ENCODE measurements around the gene SBNO1. TPM values are rescaled to one million over a fixed set of nuclear protein-coding genes. Genes with fewer than 3 reads are reported as not detected.
"Not testable (repeated sequence)": the region's sequence is repeated elsewhere in the genome, so short reads cannot be mapped to it uniquely, and the experiment has no call there.

The SBNO1 gene
- total and polyA plus RNA-seq, 2 donors (not counting 1 experiment from before 2014, with no cell fraction given), result 5.9 to 47.5 TPM

DNA sequence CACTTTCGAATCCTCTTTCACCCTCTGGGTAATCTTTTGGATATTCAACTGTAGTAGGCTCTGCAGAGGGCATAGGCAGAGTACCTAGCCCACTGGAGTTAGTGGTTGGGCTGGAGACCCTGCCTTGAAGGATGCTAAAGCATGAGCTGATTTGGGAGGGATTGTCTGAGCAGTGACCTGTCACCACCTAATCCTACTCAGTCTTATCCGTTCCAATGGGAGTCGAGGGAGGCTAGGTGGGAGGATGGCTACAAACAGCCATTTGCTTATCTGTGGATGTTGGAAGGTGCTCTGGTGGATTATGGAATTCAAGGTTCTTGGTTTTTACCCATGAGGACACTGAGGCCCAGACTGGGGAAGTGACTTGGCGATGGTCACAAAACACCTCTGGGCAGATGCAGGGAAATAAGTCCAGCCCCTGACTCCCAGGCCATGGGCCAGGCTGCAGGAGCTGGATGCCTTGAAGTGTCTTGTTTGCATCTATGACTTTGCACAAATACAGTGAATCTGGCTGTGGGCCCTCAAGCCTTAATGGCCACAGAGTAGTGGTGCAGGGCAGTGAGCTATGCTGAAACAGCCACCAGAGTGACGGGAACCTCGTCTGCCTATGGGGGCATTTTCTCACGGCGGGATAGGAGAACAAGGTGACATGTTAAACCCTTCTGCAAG, 23.0 kb upstream of the SBNO1 start:
- H3K4me3 ChIP-seq (ENCODE audit: control extremely low read depth in 1 of 5, extremely low read depth in 1 of 5, insufficient read depth in 1 of 5, low read depth in 2 of 5, low read length in 4 of 5), result peak overlapping the region; percentile 60 to 78 (median 63)
- WGBS (ENCODE audit: insufficient coverage), result 94% methylated on average over 1 of the region's 8 CpGs
- peaks cover 22 to 37% of the 10 kb centered on the region in 2 donors for H3K4me1 ChIP-seq (ENCODE audit: control insufficient read depth in 2 of 2, insufficient read depth in 2 of 2, low read length in 2 of 2)
- Mint-ChIP-seq H3K4me3 (peak overlapping the region; percentile 91), H3K27me3 (no peaks in the 10 kb centered on the region), H3K9me3 (ENCODE audit: insufficient read depth) (no peaks in the 10 kb centered on the region), H3K27ac (peak overlapping the region; percentile 93), H3K4me1 (peaks cover 38% of the 10 kb centered on the region)
- H3K4me2 ChIP-seq (replicated peaks; ENCODE audit: low read depth, low read length, poor library complexity, severe bottlenecking), result peak overlapping the region; percentile 84
- peaks cover 41% of the 10 kb centered on the region for H3K79me2 ChIP-seq (ENCODE audit: control insufficient read depth, insufficient read depth, low read length)
- peak overlapping the region; percentile 74 to 80 for H3K27ac ChIP-seq (ENCODE audit: low read length in 2 of 2)
- H2AFZ ChIP-seq (ENCODE audit: insufficient read depth, low read depth, low read length, poor library complexity, severe bottlenecking), result peak overlapping the region; percentile 87
- TF ChIP-seq, protein P1, sequence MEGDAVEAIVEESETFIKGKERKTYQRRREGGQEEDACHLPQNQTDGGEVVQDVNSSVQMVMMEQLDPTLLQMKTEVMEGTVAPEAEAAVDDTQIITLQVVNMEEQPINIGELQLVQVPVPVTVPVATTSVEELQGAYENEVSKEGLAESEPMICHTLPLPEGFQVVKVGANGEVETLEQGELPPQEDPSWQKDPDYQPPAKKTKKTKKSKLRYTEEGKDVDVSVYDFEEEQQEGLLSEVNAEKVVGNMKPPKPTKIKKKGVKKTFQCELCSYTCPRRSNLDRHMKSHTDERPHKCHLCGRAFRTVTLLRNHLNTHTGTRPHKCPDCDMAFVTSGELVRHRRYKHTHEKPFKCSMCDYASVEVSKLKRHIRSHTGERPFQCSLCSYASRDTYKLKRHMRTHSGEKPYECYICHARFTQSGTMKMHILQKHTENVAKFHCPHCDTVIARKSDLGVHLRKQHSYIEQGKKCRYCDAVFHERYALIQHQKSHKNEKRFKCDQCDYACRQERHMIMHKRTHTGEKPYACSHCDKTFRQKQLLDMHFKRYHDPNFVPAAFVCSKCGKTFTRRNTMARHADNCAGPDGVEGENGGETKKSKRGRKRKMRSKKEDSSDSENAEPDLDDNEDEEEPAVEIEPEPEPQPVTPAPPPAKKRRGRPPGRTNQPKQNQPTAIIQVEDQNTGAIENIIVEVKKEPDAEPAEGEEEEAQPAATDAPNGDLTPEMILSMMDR (IDR thresholded peaks at IDR 0.05), result no peak
- TF ChIP-seq EZH2 (IDR thresholded peaks at IDR 0.05; ENCODE audit: borderline replicate concordance, insufficient read depth, low read depth, low read length, poor library complexity, severe bottlenecking), result no peak
- ChIA-PET CTCF (interaction anchor here (0.6 to 1.9 kb wide), 5 partner anchors 21 to 1532 kb away, joined by 3 to 17 read pairs (median 4); partner anchors contain the start of gene SBNO1), POLR2A (interaction anchor here (0.9 to 3.1 kb wide), 3 partner anchors 23 to 552 kb away, joined by 3 to 14 read pairs (median 4); partner anchors contain the start of genes HIP1R, SBNO1 and SNRNP35)
- DNase-seq, result no peak
- no peaks in the 10 kb centered on the region for H3K27me3 ChIP-seq (replicated peaks in 1 of 4; ENCODE audit: control extremely low read depth in 1 of 4, control insufficient read depth in 3 of 4, insufficient read depth in 4 of 4, low read length in 3 of 4)
- peak overlapping the region; percentile 77 for H3K9ac ChIP-seq (ENCODE audit: low read length)
- ATAC-seq (ENCODE audit: low read depth), result no peak
- intact Hi-C loops (cut with micrococcal nuclease), result loop anchor here (1.0 to 5.0 kb wide), 4 partner anchors 22 to 215 kb away; partner anchors contain the start of gene DDX55
- H3K9me3 ChIP-seq (ENCODE audit: control extremely low read depth in 1 of 3, control insufficient read depth in 2 of 3, insufficient read depth in 1 of 3, low read length in 2 of 3), result no peaks in the 10 kb centered on the region
- H3K36me3 ChIP-seq (replicated peaks in 1 of 2; ENCODE audit: control extremely low read depth in 1 of 2, control insufficient read depth in 1 of 2, extremely low read depth in 1 of 2, insufficient read depth in 2 of 2, low read length in 1 of 2), result peaks cover 3 to 16% of the 10 kb centered on the region in 2 experiments
- H4K20me1 ChIP-seq (ENCODE audit: control insufficient read depth, insufficient read depth, low read length, poor library complexity, severe bottlenecking), result peaks cover 6% of the 10 kb centered on the region

DNA sequence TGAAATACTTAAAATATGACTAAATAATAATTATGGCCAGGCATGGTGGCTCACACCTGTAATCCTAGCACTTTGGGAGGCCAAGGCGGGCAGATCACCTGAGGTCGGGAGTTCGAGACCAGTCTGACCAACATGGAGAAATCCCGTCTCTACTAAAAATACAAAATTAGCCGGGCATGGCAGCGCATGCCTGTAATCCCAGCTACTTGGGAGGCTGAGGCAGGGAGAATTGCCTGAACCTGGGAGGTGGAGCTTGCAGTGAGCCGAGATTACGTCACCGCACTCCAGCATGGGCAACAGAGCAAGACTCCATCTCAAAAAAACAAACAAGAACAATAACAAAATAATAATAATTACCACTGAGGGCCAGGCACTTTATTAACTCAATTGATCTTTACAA, 20.9 kb upstream of the SBNO1 start:
- H4K20me1 ChIP-seq (ENCODE audit: control insufficient read depth, insufficient read depth, low read length, poor library complexity, severe bottlenecking); H3K27ac Mint-ChIP-seq; POLR2A ChIA-PET; H3K9me3 Mint-ChIP-seq (ENCODE audit: insufficient read depth); H3K27ac ChIP-seq (ENCODE audit: low read length in 2 of 2); H3K36me3 ChIP-seq (replicated peaks in 1 of 2; ENCODE audit: control extremely low read depth in 1 of 2, control insufficient read depth in 1 of 2, extremely low read depth in 1 of 2, insufficient read depth in 2 of 2, low read length in 1 of 2); ATAC-seq (ENCODE audit: low read depth); H3K4me2 ChIP-seq (replicated peaks; ENCODE audit: low read depth, low read length, poor library complexity, severe bottlenecking); H2AFZ ChIP-seq (ENCODE audit: insufficient read depth, low read depth, low read length, poor library complexity, severe bottlenecking); H3K4me3 ChIP-seq (ENCODE audit: control extremely low read depth in 1 of 5, extremely low read depth in 1 of 5, insufficient read depth in 1 of 5, low read depth in 2 of 5, low read length in 4 of 5); H3K27me3 Mint-ChIP-seq; DNase-seq; H3K9me3 ChIP-seq (ENCODE audit: control extremely low read depth in 1 of 3, control insufficient read depth in 2 of 3, insufficient read depth in 1 of 3, low read length in 2 of 3); H3K9ac ChIP-seq (ENCODE audit: low read length); H3K27me3 ChIP-seq (replicated peaks in 1 of 4; ENCODE audit: control extremely low read depth in 1 of 4, control insufficient read depth in 3 of 4, insufficient read depth in 4 of 4, low read length in 3 of 4); H3K4me3 Mint-ChIP-seq: not testable (repeated sequence)
- H3K79me2 ChIP-seq (ENCODE audit: control insufficient read depth, insufficient read depth, low read length), result peaks cover 25% of the 10 kb centered on the region
- CTCF ChIA-PET, result interaction anchor here (1.3 kb wide), 1 partner anchor 72 kb away, joined by 3 read pairs; the partner anchor contains the start of gene SNRNP35
- intact Hi-C loops (cut with micrococcal nuclease), result loop anchor here (5.0 kb wide), 1 partner anchor 217 kb away; the partner anchor contains the start of gene DDX55
- H3K4me1 ChIP-seq (ENCODE audit: control insufficient read depth in 2 of 2, insufficient read depth in 2 of 2, low read length in 2 of 2), result peaks cover 22 to 33% of the 10 kb centered on the region in 2 donors
- peaks cover 35% of the 10 kb centered on the region for H3K4me1 Mint-ChIP-seq
- 100% methylated on average over 3 of the region's 9 CpGs for WGBS (ENCODE audit: insufficient coverage)
